SK-N-SH (cell line): ENCODE results near the gene UCMA. TPM values are rescaled to one million over a fixed set of nuclear protein-coding genes. Genes with fewer than 3 reads are reported as not detected.

ENCODE experiments used
- CTCF ChIA-PET: fragments of 300-600, 350-600 bp; formaldehyde crosslinking; extraction: SDS; loops from one replicate; lab custom pipeline; 2021; lab: Yijun Ruan, JAX
- POLR2A ChIA-PET: fragments of 350-600 bp; sonication (Branson Sonifier 250); formaldehyde crosslinking; extraction: SDS; loops from one replicate; lab custom pipeline; 2020; ENCODE audit warnings: antibody characterized with exemption, inconsistent platforms; lab: Yijun Ruan, JAX
- DNase-seq: peaks from one replicate; pipeline ENCODE4 v3.0.0; 2012
- H2AFZ ChIP-seq: fragments of 200-600 bp; sonication (generic); 2 replicates; pipeline ENCODE4 v1.8.1; 2016; ENCODE audit warnings: antibody characterized with exemption, mild to moderate bottlenecking, low read depth
- H3F3A ChIP-seq: fragments of 200-600 bp; sonication (generic); replicated peaks from 2 replicates; pipeline ENCODE3; 2016; ENCODE audit warnings: antibody characterized with exemption, mild to moderate bottlenecking; ENCODE audit not compliant: insufficient read depth
- H3K27ac ChIP-seq, 2 experiments: fragments of 200-500 bp in 1 of 2; fragments of 200-600 bp in 1 of 2; sonication (Bioruptor generic) in 1 of 2; sonication (generic), shearing (Covaris generic) in 1 of 2; 2 replicates each; pipeline versions ENCODE4 v1.5.1 to v1.6.1; 2014 to 2016; ENCODE audit warnings: low read depth in 2 of 2, inconsistent platforms in 1 of 2, low read length in 1 of 2, mild to moderate bottlenecking in 1 of 2, mixed read lengths in 1 of 2
- H3K27me3 ChIP-seq: fragments of 200-600 bp; sonication (generic), shearing (Covaris generic); 2 replicates; pipeline ENCODE4 v1.6.1; 2016; ENCODE audit warnings: mixed run types; ENCODE audit not compliant: insufficient read depth
- H3K36me3 ChIP-seq, 2 experiments: fragments of 200-500 bp in 1 of 2; fragments of 200-600 bp in 1 of 2; sonication (Bioruptor generic) in 1 of 2; sonication (generic) in 1 of 2; replicated peaks in 1 of 2; 2 replicates each; pipeline versions ENCODE3 to v1.5.1; 2014 to 2016; ENCODE audit warnings: low read length in 1 of 2, mild to moderate bottlenecking in 1 of 2; ENCODE audit not compliant: insufficient read depth in 2 of 2, control insufficient read depth in 1 of 2
- H3K4me1 ChIP-seq, 2 experiments: fragments of 200-500 bp in 1 of 2; fragments of 200-600 bp in 1 of 2; sonication (Bioruptor generic) in 1 of 2; sonication (generic), shearing (Covaris generic) in 1 of 2; 2 replicates each; pipeline versions ENCODE4 v1.5.1 to v1.6.1; 2014 to 2016; ENCODE audit warnings: low read depth in 1 of 2, low read length in 1 of 2, mixed run types in 1 of 2; ENCODE audit not compliant: insufficient read depth in 2 of 2, control insufficient read depth in 1 of 2
- H3K4me2 ChIP-seq: fragments of 200-600 bp; sonication (generic), shearing (Covaris generic); 2 replicates; pipeline ENCODE4 v1.6.1; 2017; ENCODE audit warnings: mixed run types
- H3K4me3 ChIP-seq, 2 experiments: fragments of 200-500 bp in 1 of 2; fragments of 200-600 bp in 1 of 2; sonication (Bioruptor generic) in 1 of 2; sonication (generic), shearing (Covaris generic) in 1 of 2; 2 replicates each; pipeline versions ENCODE4 v1.5.1 to v1.8.1; 2014 to 2016; ENCODE audit warnings: low read depth in 2 of 2, inconsistent platforms in 1 of 2, low read length in 1 of 2, mild to moderate bottlenecking in 1 of 2, mixed read lengths in 1 of 2, moderate library complexity in 1 of 2
- H3K79me2 ChIP-seq: fragments of 200-600 bp; sonication (generic); 2 replicates; pipeline ENCODE4 v1.8.1; 2017; ENCODE audit warnings: mild to moderate bottlenecking; ENCODE audit not compliant: insufficient read depth
- H3K9ac ChIP-seq: fragments of 200-600 bp; sonication (generic); 2 replicates; pipeline ENCODE4 v1.6.1; 2017; ENCODE audit warnings: mixed run types
- H3K9me2 ChIP-seq: fragments of 200-600 bp; sonication (generic); 2 replicates; pipeline ENCODE4 v1.6.1; 2017; ENCODE audit warnings: mixed run types
- H3K9me3 ChIP-seq: fragments of 200-600 bp; sonication (generic); 2 replicates; pipeline ENCODE4 v1.6.1; 2017; ENCODE audit warnings: mixed run types, mild to moderate bottlenecking, moderate library complexity
- H4K20me1 ChIP-seq: fragments of 200-600 bp; sonication (generic); 2 replicates; pipeline ENCODE4 v1.6.1; 2017; ENCODE audit warnings: mild to moderate bottlenecking, mixed run types; ENCODE audit not compliant: insufficient read depth
- CHD2 ChIP-seq: fragments of 150-350 bp; IDR thresholded peaks from 2 replicates; pipeline ENCODE4 v1.6.1; 2018; ENCODE audit warnings: low read length; ENCODE audit not compliant: partially characterized antibody
- CTCF ChIP-seq: fragments of 200-600 bp; sonication (generic); IDR thresholded peaks from 2 replicates; pipeline ENCODE4 v1.6.1; 2017; ENCODE audit warnings: antibody characterized with exemption, mild to moderate bottlenecking, moderate library complexity
- EP300 ChIP-seq, 2 experiments: IDR thresholded peaks; 2 replicates each; pipeline versions ENCODE4 v1.4.0 to v1.6.1; 2012; ENCODE audit warnings: borderline replicate concordance in 1 of 2, low read depth in 1 of 2, low read length in 1 of 2
- FOSL2 ChIP-seq: IDR thresholded peaks from 2 replicates; pipeline ENCODE4 v1.4.0; 2012; ENCODE audit warnings: low read depth, mild to moderate bottlenecking, moderate library complexity, borderline replicate concordance
- JUND ChIP-seq: IDR thresholded peaks from 2 replicates; pipeline ENCODE4 v1.4.0; 2012
- NFIC ChIP-seq: IDR thresholded peaks from 2 replicates; pipeline ENCODE4 v1.4.0; 2012; ENCODE audit warnings: borderline replicate concordance
- RXRA ChIP-seq: IDR thresholded peaks from 2 replicates; pipeline ENCODE4 v1.4.0; 2012; ENCODE audit warnings: low read depth, mild to moderate bottlenecking, borderline replicate concordance
- SIN3A ChIP-seq: IDR thresholded peaks from 2 replicates; pipeline ENCODE4 v1.6.1; 2012; ENCODE audit warnings: low read depth, mild to moderate bottlenecking, low read length, moderate library complexity, borderline replicate concordance
- WGBS: methylation state at CpG from one replicate; pipeline ENCODE4 v1.1.6; 2017; ENCODE audit warnings: low lambda C conversion rate; 5-methylcytosine and 5-hydroxymethylcytosine counted together
- polyA plus RNA-seq, 3 experiments: library from polyadenylated mRNA; depleted of rRNA; stranded (reverse); fragments of >200 nt; gene quantifications; 2 replicates each; pipeline ENCODE4 v1.2.3, GENCODE V29; 2012
- TF ChIP-seq, protein P1 (sequence below): IDR thresholded peaks from 2 replicates; pipeline ENCODE4 v1.6.1; 2012; ENCODE audit warnings: mild to moderate bottlenecking, low read depth, low read length, moderate library complexity
- TF ChIP-seq, protein P2 (sequence below): fragments of 150-350 bp; IDR thresholded peaks from 2 replicates; pipeline ENCODE4 v1.6.1; 2017; ENCODE audit warnings: antibody characterized with exemption, low read length, low read depth, borderline replicate concordance

Gene UCMA
- polyA plus RNA-seq, 1 of the 3 experiments (the other 2 are of a cell fraction) = not detected

DNA sequence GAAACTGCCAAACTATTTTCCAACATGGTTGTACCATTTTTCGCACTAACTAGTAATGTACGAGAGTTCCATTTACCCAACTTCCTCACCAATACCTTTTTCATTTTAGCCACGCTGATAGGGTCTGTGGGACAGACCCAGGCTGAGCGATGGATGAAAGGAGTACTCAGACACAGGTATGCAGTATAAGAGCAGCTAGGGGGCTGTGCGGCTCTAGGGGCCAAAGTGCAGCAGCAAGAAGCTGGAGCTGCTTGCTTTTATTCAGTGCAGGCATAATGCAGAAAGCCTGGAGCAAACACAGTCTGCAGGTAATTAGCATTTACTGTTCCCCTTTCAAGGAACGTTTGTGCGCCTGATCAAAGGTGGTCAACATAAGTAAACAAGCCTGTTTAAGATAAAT lies 21.0 kb downstream of the UCMA start:
- Histone ChIP-seq H3K9me3 (no peaks in the 10 kb centered on the region), H3F3A (no peaks in the 10 kb centered on the region), H3K9me2 (no peaks in the 10 kb centered on the region), H3K4me3 (no peak overlapping the region), H3K27me3 (no peaks in the 10 kb centered on the region), H3K27ac (no peak overlapping the region), H4K20me1 (no peaks in the 10 kb centered on the region), H3K36me3 (peaks cover 5 to 12% of the 10 kb centered on the region in 2 experiments), H3K4me2 (no peak overlapping the region), H3K9ac (no peak overlapping the region), H2AFZ (no peak overlapping the region), H3K79me2 (no peaks in the 10 kb centered on the region), H3K4me1 (no peaks in the 10 kb centered on the region)
- TF ChIP-seq SIN3A (no peak), CHD2 (no peak), FOSL2 (no peak), RXRA (no peak), CTCF (no peak), JUND (no peak), EP300 (IDR thresholded peaks at IDR 0.05; ENCODE audit: borderline replicate concordance in 1 of 2, low read depth in 1 of 2, low read length in 1 of 2) (no peak), NFIC (no peak)
- TF ChIP-seq, protein P1, sequence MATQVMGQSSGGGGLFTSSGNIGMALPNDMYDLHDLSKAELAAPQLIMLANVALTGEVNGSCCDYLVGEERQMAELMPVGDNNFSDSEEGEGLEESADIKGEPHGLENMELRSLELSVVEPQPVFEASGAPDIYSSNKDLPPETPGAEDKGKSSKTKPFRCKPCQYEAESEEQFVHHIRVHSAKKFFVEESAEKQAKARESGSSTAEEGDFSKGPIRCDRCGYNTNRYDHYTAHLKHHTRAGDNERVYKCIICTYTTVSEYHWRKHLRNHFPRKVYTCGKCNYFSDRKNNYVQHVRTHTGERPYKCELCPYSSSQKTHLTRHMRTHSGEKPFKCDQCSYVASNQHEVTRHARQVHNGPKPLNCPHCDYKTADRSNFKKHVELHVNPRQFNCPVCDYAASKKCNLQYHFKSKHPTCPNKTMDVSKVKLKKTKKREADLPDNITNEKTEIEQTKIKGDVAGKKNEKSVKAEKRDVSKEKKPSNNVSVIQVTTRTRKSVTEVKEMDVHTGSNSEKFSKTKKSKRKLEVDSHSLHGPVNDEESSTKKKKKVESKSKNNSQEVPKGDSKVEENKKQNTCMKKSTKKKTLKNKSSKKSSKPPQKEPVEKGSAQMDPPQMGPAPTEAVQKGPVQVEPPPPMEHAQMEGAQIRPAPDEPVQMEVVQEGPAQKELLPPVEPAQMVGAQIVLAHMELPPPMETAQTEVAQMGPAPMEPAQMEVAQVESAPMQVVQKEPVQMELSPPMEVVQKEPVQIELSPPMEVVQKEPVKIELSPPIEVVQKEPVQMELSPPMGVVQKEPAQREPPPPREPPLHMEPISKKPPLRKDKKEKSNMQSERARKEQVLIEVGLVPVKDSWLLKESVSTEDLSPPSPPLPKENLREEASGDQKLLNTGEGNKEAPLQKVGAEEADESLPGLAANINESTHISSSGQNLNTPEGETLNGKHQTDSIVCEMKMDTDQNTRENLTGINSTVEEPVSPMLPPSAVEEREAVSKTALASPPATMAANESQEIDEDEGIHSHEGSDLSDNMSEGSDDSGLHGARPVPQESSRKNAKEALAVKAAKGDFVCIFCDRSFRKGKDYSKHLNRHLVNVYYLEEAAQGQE = no peak
- TF ChIP-seq, protein P2, sequence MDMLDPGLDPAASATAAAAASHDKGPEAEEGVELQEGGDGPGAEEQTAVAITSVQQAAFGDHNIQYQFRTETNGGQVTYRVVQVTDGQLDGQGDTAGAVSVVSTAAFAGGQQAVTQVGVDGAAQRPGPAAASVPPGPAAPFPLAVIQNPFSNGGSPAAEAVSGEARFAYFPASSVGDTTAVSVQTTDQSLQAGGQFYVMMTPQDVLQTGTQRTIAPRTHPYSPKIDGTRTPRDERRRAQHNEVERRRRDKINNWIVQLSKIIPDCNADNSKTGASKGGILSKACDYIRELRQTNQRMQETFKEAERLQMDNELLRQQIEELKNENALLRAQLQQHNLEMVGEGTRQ = no peak
- ChIA-PET POLR2A (no interaction called here), CTCF (interaction anchor here (1.4 to 2.1 kb wide), 2 partner anchors 59 to 90 kb away, joined by 3 to 12 read pairs; no protein-coding TSS in a partner anchor)
- WGBS = 81% methylated on average over 7 of the region's 7 CpGs
- DNase-seq = no peak
